ENCODE results near the gene GABRB3.

DNA sequence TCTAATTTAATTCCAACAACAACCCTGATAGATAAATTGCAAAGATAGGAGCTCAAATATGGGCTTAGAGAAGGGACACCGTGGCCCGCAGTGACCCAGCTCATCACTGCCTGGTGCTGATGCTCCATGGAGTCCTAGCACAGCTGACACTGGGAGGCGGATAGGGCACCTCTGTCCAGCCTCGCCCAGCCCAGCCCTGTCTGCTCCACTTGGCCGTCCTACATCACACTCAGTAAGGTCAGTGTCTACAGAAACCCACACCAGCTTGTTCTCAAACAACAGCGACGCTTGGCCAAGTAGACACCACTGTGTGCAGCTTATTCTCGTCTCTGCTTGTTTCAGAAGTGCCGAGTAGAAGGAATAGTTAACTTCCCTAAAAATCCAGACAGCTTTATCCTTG is 33.9 kb downstream of the GABRB3 start:
- TF ChIP-seq POLR2AphosphoS5 (IDR thresholded peaks at IDR 0.05; ENCODE audit: low read depth, low read length) (no peak), CTCF (IDR thresholded peaks at IDR 0.05) (no peak)

Data from Panc1 (cell line).